HepG2 (cell line): ENCODE results near the gene POU4F3. TPM values are rescaled to one million over a fixed set of nuclear protein-coding genes. Genes with fewer than 3 reads are reported as not detected.

Experiments used
- ATAC-seq: fragments of 200-7000 bp; cut with Tn5 transposase; 3 replicates; pipeline ENCODE4 v1.9.1; 2020; ENCODE audit warnings: mild to moderate bottlenecking, moderate library complexity
- BruUV-seq: library from RNA; stranded (reverse); fragments of 400-500 nt; replicated peaks from 2 replicates; lab custom pipeline; 2021; lab: Mats Ljungman, UMichigan
- CTCF ChIA-PET: fragments of 300-600 bp; formaldehyde crosslinking; extraction: SDS; loops from one replicate; lab custom pipeline; 2021; ENCODE audit warnings: low total read pairs, inconsistent platforms, low intra/inter-chr PET ratio; lab: Yijun Ruan, JAX
- POLR2A ChIA-PET: fragments of 350-600 bp; sonication (Branson Sonifier 250); formaldehyde crosslinking; loops from one replicate; lab custom pipeline; 2020; ENCODE audit warnings: antibody characterized with exemption, inconsistent platforms; lab: Yijun Ruan, JAX
- DNase-seq: peaks from one replicate; pipeline ENCODE4 v3.0.0-alpha.2; 2015; ENCODE audit warnings: low spot score
- FAIRE-seq: peaks from 3 replicates; lab custom pipeline; 2011; peaks lifted over from hg19 to GRCh38; lab: Jason Lieb, UNC
- H2AFZ ChIP-seq: one replicate; pipeline ENCODE4 v1.6.1; 2011; ENCODE audit warnings: low read length, inconsistent platforms
- H3K27ac ChIP-seq: fragments of 300-600 bp; 3 replicates; pipeline ENCODE4 v1.8.0; 2011; ENCODE audit warnings: mixed run types, mild to moderate bottlenecking, mixed read lengths, low read length, inconsistent platforms; ENCODE audit not compliant: insufficient read depth; ENCODE audit errors: extremely low read length
- H3K27me3 ChIP-seq, 2 experiments: fragments of 200-600 bp in 1 of 2; 2 replicates in 1 of 2; 3 replicates in 1 of 2; pipeline versions ENCODE4 v1.6.0 to v1.8.0; 2011; ENCODE audit warnings: low read length in 2 of 2, mild to moderate bottlenecking in 2 of 2, moderate library complexity in 2 of 2, inconsistent platforms in 1 of 2; ENCODE audit not compliant: insufficient read depth in 2 of 2, control insufficient read depth in 1 of 2
- H3K36me3 ChIP-seq, 2 experiments: fragments of 200-600 bp in 1 of 2; replicated peaks in 1 of 2; 2 replicates in 1 of 2; 3 replicates in 1 of 2; pipeline versions ENCODE4 v1.5.1 to v1.8.0; 2011; ENCODE audit warnings: low read length in 2 of 2, inconsistent platforms in 1 of 2; ENCODE audit not compliant: insufficient read depth in 2 of 2, control insufficient read depth in 1 of 2
- H3K4me1 ChIP-seq: 2 replicates; pipeline ENCODE4 v1.5.1; 2012; ENCODE audit warnings: low read length, inconsistent platforms; ENCODE audit not compliant: insufficient read depth
- H3K4me2 ChIP-seq: 2 replicates; pipeline ENCODE4 v1.6.0; 2011; ENCODE audit warnings: low read depth, low read length, inconsistent platforms
- H3K4me3 ChIP-seq, 3 experiments: fragments of 200-600 bp in 1 of 3; sonication (generic), shearing (Covaris generic) in 1 of 3; replicated peaks in 1 of 3; 2 replicates each; pipeline ENCODE4 v1.5.1; 2011 to 2016; ENCODE audit warnings: low read length in 3 of 3, inconsistent platforms in 2 of 3, low read depth in 2 of 3, mild to moderate bottlenecking in 2 of 3, control low read depth in 1 of 3, mixed read lengths in 1 of 3; ENCODE audit not compliant: insufficient read depth in 1 of 3
- H3K79me2 ChIP-seq: one replicate; pipeline ENCODE4 v1.6.1; 2011; ENCODE audit warnings: low read length, inconsistent platforms; ENCODE audit not compliant: insufficient read depth
- H3K9ac ChIP-seq: 2 replicates; pipeline ENCODE4 v1.6.0; 2011; ENCODE audit warnings: mild to moderate bottlenecking, low read depth, low read length, inconsistent platforms; ENCODE audit not compliant: insufficient read depth
- H3K9me3 ChIP-seq: 2 replicates; pipeline ENCODE4 v1.5.1; 2012; ENCODE audit warnings: mild to moderate bottlenecking, low read length
- H4K20me1 ChIP-seq: 2 replicates; pipeline ENCODE4 v1.6.0; 2011; ENCODE audit warnings: inconsistent platforms, mild to moderate bottlenecking, low read length, moderate library complexity; ENCODE audit not compliant: insufficient read depth
- ESRRA ChIP-seq: sonication (generic); formaldehyde crosslinking; IDR thresholded peaks from 2 replicates; pipeline ENCODE4 v1.5.1; 2020; ENCODE audit warnings: mild to moderate bottlenecking, low read depth, missing genetic modification reagents
- KIAA2018 ChIP-seq: sonication (generic); formaldehyde crosslinking; IDR thresholded peaks from 2 replicates; pipeline ENCODE4 v1.5.0; 2020; ENCODE audit warnings: mild to moderate bottlenecking, missing genetic modification reagents, borderline replicate concordance
- KMT2B ChIP-seq: IDR thresholded peaks from 2 replicates; pipeline ENCODE4 v1.6.1; 2016; ENCODE audit warnings: missing genetic modification reagents, missing compliant biosample characterization
- ZBTB7B ChIP-seq: sonication (generic); formaldehyde crosslinking; IDR thresholded peaks from 2 replicates; pipeline ENCODE4 v1.4.0; 2020; ENCODE audit warnings: missing genetic modification reagents
- ZIK1 ChIP-seq: sonication (generic); formaldehyde crosslinking; IDR thresholded peaks from 2 replicates; pipeline ENCODE4 v1.5.0; 2020; ENCODE audit warnings: mild to moderate bottlenecking, low read depth, missing genetic modification reagents, borderline replicate concordance
- ZSCAN22 ChIP-seq: sonication (generic); formaldehyde crosslinking; IDR thresholded peaks from 2 replicates; pipeline ENCODE4 v1.4.0; 2020; ENCODE audit warnings: mild to moderate bottlenecking, missing genetic modification reagents
- ZSCAN31 ChIP-seq: sonication (generic); formaldehyde crosslinking; IDR thresholded peaks from 2 replicates; pipeline ENCODE4 v1.5.0; 2020; ENCODE audit warnings: low read depth, mild to moderate bottlenecking, missing genetic modification reagents
- WGBS: methylation state at CpG from one replicate; pipeline ENCODE4 v1.1.6; 2017; ENCODE audit warnings: low lambda C conversion rate; 5-methylcytosine and 5-hydroxymethylcytosine counted together
- in situ Hi-C: cut with HindIII; loops from 2 replicates; pipeline ENCODE4 v1.10.0; 2017; ENCODE audit warnings: low pct_unique_long_range_greater_than_20kb; ENCODE audit not compliant: extremely low pct_ligation_motif_present
- intact Hi-C: fragments of 100-400 bp; cut with micrococcal nuclease; formaldehyde crosslinking; loops from one replicate; pipeline ENCODE4 v1.10.0; 2022; ENCODE audit not compliant: unreplicated experiment
- polyA plus RNA-seq, 8 experiments: library from polyadenylated mRNA; depleted of rRNA in 3 of 8; stranded (reverse) in 7 of 8; unstranded in 1 of 8; fragments of >200 nt; fragmentation: Illumina TruSeq in 4 of 8; extraction: Trizol in 4 of 8; gene quantifications; 2 replicates each; pipeline versions ENCODE4 v1.2.1 to v1.2.3, GENCODE V29; 2011 to 2016; ENCODE audit warnings: low read depth in 4 of 8, missing spikeins in 1 of 8, mixed read lengths in 1 of 8; ENCODE audit not compliant: insufficient read depth in 1 of 8
- total RNA-seq, 5 experiments: library from RNA; depleted of rRNA; stranded (reverse); fragments of >200 nt; fragmentation: Illumina TruSeq; extraction: Trizol; gene quantifications; 2 replicates each; pipeline ENCODE4 v1.2.3, GENCODE V29; 2016; ENCODE audit warnings: low read depth in 1 of 5

Gene POU4F3
- total and polyA plus RNA-seq, 2 of the 13 experiments (the other 11 are each of a cell fraction or from before 2014, with no cell fraction given) = not detected

DNA sequence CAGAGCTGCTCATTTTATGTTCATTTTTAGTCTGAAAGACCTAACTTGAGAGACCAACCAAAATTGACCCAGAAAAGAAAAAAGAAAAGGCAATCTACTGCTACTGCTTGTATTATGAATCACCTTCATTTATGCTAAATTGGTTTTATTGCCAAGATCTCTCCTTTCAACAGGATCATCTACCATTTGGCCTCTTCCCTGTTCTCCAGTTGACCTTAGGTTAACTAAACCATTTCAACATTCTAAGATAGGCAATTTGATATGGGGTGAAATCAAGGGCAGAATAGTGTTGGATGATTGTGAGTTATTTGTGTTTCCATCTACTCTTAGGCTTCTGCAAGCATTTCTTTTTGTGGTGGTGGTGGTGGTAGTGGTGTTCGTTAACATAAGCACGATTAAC is 48.3 kb upstream of the POU4F3 start:
- no peak overlapping the region for H3K9ac ChIP-seq
- DNase-seq = no peak
- TF ChIP-seq ZSCAN31 (CRISPR knock-in tag) (no peak), ZSCAN22 (no peak), ESRRA (CRISPR knock-in tag) (no peak), ZIK1 (CRISPR knock-in tag) (no peak), KMT2B (CRISPR knock-in tag) (no peak), KIAA2018 (CRISPR knock-in tag) (no peak), ZBTB7B (no peak)
- no peak for ATAC-seq
- no peaks in the 10 kb centered on the region for H3K27me3 ChIP-seq
- H3K4me1 ChIP-seq = no peaks in the 10 kb centered on the region
- H4K20me1 ChIP-seq = no peaks in the 10 kb centered on the region
- no peak overlapping the region for H3K4me3 ChIP-seq
- 100% methylated on average over 2 of the region's 2 CpGs for WGBS
- ChIA-PET POLR2A (no interaction called here), CTCF (interaction anchor here (2.6 kb wide), 1 partner anchor 137 kb away, joined by 16 read pairs; no protein-coding TSS in a partner anchor)
- H3K36me3 ChIP-seq = peaks cover 1 to 5% of the 10 kb centered on the region in 2 experiments; a peak in 2 of 5 replicates
- intact Hi-C loops (no loop called here), in situ Hi-C loops (no loop called here)
- FAIRE-seq = no peak
- no peak overlapping the region for H3K4me2 ChIP-seq
- H3K27ac ChIP-seq = no peak overlapping the region
- no TSS peak for BruUV-seq
- H2AFZ ChIP-seq = no peak overlapping the region
- no peaks in the 10 kb centered on the region for H3K79me2 ChIP-seq
- H3K9me3 ChIP-seq = no peaks in the 10 kb centered on the region
